NCI-H1694 (cell line): Measurements from ENCODE around the gene NEAT1.
A peak's percentile ranks its signal among the peaks of the same experiment; 100 is the strongest.
"Not testable (repeated sequence)": the region's sequence is repeated elsewhere in the genome, so short reads cannot be mapped to it uniquely, and the experiment has no call there.

ENCODE experiments used
- DNase-seq: peaks from one replicate; lab custom pipeline; 2025; lab: John Stamatoyannopoulos, UW

Gene NEAT1

DNA sequence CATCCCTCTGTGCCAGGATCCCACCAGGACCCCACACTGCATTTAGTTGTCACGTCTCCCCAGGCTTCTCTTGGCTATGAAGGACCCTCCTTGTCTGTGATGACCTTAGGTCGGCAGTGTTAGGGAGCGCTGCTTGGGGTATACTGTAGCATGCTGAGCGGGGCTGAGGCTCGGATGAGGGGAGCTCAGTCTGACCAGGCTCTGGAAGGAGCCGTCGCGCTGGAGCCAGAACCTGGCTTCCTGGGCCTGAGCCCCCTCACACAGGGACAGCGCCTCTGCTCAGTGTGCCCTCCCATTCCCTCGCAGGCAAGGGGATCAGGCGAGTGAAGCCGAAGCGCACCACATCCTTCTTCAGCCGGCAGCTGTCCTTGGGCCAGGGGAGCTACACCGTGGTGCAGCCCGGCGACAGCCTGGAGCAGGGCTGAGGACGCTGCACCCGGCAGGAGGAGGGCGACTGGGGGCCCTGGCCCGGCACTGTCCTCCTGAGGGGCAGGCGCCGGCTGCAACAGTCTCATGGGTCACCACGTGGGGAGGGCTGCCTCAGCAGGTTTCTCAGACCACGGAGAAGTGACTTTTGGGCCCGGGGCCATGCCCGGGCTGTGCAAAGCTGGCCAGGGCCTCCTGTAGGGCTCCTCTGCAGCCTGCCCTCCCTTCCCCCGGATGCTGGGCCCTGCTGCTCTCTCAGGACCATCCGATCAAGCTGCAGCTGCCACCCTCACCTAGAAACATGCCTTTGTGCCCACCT is 11.5 kb upstream of the NEAT1 start:
- no peak for DNase-seq

DNA sequence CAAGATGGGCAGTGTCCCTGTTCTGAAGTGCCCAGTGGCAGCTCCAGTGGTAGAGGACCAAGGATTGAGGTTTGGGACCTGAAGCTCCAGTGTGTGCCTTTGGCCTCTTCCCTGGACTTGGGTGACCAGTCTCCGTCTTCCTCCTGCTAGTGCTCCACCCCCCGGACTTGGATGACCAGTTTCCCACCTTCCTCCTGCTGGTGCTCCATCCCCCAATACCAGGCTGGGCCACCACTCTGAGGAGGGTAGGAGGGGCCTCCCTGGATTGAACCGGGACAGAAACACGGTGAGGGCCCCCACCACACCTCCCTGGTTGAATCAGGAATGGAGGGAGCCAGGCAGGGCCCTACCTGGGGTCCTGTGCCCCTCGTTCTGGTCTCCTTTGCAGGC is 10.9 kb upstream of the NEAT1 start:
- DNase-seq, result no peak

DNA sequence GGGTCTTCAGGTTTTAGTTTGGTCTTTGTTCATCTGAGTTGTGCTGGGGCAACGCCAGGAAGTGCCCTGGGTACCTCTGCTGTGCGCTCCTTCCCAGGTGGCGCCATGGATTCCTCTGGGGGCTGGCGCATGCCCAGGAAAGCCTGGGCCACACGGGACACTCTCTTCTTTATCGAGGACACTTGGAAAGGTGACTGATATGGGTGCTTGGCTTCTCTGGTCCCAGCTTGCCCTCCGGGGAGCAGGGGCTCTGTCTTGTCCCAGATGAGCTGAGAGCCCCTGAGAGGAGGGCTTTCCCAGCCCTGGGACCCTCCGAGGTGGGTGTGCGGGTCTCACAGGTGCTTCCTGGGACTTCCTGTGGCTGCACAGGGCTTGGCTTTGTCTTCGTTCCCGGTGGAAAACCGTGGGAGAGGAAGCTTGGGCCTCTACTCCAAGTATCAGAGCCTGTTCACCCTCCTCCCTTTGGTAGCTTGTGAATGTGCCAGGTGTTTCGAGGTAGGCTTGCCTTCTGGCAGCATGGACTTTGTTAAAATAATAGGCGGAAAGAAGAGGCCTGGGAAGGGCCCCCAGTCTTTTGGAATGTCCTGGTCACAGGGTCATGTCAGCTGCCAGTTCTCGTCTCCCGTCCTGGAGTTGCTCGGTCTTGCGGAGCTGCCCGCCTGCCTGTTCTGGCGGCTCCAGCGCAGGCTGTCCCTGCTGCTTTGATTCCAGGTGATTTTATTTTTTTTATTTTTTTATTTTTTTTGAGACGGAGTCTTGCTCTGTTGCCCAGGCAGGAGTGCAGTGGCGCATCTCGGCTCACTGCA is 10.1 kb upstream of the NEAT1 start:
- DNase-seq, result no peak

DNA sequence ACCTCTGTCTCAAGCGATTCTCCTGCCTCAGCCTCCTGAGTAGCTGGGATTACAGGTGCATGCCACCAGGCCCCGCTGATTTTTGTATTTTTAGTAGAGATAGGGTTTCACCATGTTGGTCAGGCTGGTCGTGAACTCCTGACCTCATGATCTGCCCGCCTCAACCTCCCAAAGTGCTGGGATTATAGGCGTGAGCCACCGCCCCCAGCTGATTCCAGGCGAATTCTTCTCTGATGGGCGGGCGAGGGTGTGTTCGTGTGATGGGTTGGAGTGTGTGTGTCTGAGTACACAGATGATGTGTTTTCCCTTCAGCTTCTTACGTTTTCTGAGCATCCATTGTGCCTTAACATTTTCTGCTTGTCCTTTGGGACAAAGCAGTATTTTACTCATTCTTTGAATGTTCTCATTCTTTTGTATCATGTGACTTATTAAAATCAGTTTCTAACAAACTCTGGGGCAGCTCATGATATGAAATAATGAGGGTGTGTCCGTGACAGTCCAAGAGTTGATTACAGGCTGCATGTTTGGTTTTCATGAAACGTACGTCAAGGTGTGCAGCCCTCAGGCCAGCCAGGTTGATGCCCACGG is 9.4 kb upstream of the NEAT1 start:
- not testable (repeated sequence) for DNase-seq

DNA sequence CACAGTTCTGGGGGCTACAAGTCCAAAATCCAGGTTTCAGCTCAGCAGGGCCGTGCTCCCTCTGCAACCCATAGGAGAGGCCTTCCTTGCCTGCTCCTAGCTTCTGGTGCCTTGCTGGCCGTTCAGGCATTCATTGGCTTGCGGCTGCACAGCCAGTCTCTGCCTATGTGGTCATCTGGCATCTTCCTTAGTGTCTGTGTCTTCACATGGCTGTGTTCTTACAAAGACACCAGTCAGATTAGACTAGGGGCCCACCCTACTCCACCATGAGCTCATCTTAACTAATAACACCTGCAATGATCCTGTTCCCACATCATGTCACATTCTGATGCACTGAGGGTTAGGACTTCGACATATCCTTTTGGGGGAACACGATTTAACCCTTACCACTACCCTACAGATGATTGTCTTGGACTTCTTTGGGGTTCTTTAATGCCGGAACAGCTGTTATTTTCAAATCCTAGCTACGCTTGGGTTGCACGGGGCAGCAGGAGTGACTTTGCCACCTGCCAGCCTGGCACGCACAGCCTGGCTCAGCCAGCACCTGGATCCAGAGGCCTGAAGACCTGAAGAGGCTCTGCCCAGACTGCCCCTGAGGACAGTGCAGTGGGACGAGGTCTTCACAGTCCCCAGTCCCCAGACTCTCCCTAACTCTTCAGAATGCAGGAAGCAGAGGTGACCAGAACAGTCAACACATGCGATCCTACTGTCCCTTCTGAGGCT is 7.7 kb upstream of the NEAT1 start:
- DNase-seq, result no peak

DNA sequence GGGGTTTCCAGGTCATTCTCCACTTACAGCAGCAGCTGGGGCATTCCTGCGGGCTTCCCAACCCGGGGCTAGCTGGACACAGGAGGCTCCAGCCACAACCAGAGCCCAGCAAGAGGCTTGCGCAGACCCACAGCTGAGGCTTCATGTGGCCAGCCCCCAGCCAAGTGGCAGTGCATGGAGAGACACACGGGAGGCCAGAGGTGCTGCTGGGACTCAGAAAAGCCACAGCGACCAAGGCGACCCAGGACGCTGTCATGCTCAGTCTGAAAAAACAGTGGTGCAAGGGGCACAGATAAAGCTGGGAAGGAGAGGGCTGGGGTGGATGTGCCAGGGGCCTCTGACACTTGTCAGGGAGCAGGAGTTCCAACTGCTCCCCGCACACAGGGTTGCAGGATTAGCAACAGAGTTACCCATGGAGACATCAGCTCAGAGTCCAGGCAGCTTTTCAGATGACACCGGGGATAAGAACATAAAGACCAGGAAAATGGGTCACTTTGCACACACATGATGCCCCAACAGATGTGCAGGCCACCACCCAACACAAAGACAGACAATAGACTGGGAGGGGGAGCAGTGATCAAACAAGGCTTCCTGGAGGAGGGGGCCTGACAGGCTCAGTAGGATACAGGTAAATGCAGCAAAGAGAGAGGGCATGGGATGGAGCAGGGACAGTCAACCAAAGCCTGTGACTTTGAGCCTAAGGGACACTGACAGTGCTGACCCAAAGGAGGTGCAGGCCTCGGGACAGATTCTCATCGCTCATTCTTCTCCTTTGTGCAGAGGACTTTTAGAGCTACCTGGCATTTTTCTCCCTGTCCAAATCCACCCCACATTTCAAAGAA is 6.9 kb upstream of the NEAT1 start:
- no peak for DNase-seq

DNA sequence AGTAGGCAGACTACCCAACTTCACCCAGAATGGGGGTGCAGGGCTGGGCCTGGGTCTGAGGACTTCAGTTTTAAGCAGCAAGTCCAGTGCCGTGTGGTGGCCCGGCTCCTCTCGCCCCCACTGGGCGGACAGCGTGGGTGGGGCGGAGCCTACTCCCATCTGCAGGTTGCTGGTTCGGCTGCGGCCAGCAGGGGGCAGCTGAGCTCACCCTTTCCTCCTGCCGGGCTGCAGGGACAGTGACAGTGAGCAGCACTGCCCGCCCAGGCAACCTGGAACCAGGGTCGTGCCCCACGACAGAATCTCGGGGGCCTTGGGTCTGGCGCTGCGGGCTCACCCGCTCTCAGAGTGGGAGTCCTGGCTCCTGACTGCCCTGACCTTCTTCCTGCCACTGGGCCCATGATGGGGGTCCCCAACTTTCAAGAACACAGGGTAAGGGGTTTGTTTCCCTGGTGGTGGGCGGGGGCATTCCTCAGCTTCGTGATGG is 6.2 kb upstream of the NEAT1 start:
- peak; percentile 63 for DNase-seq

DNA sequence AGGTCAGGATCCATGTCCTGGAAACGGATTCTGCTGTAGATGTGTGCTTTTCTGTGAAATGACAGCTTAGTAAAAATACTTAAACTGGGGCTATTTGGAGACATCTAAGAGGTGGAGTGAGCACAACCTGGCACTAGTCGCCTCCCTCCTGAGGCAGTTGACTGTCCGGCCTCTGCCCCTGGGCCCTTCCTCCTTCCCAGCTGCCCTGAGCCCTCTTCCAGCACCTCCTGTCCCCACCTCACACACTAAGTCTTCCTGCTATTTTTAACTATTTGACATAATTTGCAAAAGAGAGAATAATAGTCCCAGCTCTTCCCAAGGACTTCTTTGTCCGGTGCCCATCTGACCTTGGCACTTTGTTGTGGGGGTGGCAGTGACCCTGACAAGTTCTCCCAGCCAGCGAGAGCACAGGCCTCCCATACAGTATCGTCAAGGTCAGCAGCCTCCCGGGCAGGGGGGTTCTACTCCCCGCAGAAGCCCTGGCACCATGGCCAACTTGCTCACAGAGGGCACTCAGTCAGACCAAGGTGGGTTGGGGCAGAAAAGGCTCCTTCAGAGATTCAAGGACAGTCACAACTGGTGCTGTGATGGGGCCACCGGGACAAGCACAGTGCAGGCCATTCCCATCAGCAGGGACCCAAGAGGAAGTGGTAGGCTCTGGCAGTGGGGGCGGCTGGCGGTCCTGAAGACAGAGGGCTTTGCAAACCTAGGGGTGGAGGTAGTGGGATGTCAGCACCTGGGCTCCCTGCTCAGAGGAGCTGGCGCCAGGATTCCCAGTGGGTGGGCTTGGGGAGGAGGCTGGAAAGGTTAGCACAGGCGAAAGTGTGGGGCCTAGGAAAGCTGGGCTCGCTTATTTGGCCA is 5.5 kb upstream of the NEAT1 start:
- no peak for DNase-seq

DNA sequence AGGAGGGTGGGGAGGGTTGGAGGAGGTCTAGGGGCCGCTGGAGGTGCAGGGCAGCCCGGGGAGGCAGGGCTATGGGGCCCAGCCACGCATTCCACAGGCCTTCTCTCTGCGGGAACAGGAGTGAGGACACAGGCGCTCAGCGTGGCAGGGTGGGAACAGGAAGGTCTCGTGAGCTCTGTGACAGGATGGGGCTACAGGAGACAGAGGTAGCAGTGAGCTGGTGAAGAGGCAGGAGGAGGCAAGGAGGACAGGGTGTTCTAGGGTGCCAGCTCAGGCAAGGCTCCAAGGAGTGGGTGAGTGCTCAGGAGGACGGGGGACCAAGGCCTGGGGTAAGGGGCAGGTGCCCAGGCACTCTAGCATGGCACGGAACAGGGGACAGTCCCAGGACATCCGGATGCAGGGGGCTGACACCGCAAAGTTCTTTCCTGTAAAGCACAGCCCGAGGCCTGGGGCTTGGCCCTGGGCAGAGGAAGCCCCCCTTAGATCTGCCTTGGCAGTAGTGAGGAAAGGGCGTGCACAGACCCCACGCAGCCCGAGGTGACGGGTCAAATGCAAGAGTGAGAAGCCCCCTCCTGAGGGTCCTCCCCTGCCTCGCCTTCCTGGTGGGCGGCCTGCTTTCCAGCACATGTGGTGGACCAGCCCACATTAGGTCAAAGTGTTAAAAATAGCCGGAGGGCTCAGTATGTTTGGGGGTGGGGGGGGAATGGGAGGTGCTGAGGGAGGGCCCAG is 4.7 kb upstream of the NEAT1 start:
- DNase-seq, result no peak

DNA sequence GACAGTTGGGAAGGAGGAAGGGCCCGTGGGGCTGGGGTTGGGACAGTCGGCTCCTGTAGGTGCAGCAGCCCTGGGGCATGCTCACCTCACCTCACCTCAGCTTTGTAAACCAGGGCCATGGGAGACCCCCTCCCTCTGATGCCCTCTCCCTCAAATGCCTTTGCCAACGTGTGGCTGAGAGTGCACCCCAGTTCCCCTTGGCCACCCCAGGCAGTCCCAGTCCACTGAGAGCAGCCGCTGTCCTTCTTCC is 4.2 kb upstream of the NEAT1 start:
- DNase-seq, result no peak

DNA sequence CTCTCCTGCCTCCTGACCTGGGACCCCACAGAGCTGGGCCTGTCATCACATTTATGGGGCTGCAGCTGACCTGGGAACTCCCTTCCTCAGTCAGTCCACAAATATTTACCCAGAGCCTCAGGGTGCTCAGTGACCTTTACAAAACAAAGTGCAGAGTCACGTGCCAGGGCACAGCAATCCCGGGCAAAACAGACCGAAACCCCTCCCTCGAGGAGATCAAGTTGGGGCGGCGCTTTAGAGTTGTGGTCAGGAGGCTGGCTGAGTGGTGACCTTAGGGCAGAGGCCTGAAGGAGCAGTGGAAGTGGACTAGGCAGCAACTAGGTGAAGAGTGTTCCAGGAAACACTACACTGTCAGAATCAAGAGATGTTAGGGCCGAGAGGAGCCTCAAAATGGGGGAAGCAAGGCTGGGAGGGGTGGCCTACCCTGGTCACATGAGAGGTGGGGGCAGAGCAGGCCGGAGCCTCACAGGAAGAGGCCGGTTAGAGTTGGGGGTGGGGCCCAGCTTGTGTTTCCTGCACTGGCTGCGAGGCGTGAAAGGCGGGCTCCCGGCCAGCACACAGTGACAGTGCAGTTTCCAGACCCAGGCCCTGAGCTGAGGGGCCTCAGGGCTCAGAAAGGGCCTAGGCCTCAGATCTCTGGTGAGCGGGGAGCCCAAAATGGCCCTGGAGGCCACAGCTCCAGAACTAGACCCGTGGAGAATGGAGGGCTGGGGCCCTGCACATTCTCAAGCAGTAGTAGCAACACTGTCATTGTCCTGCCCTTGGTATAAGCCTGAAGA is 3.7 kb upstream of the NEAT1 start:
- peak; percentile 87 for DNase-seq

DNA sequence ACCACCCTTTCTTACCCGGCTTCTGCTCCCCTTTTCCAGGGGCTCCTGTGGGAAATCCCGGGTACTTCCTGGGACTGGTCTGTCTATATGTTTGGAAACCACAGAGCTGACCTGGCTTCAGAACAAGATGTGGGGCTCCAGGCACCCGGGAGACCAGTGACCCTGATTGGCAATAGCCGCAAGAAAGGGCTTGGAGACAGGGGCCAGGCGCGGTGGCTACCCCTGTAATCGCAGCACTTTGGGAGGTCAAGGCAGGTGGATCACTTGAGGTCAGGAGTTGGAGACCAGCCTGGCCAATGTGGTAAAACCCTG is 3.2 kb upstream of the NEAT1 start:
- no peak for DNase-seq

DNA sequence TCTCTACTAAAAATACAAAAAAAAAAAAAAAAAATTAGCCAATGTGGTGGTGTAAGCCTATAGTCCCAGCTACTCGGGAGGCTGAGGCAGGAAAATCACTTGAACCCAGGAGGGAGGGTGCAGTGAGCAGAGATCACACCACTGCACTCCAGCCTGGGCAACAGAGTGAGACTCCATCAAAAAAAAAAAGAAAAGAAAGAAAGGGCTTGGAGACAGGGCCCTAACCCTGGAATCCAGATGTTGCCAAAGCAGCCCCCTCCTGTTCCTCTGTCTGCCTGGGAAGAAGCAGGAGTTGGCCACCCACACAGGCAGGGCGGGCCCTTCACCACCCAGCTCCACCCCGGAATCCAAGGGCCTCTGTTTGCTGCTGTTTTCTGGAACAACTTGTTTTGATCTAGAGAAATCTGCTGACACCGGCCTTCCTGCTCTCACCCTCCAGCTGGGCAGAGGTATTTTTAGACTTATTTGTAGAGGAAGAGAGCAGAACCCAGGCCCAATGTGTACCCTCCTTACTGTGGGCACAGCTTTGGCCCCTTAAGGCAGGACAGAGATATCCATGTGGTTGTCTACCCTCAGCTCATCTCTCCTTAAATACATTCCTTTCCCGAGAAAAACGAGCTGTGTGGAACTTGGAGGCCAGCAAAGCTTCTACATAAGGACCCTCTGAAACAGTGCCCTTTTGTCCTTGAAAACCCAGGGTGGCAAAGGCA is 2.7 kb upstream of the NEAT1 start:
- peak; percentile 88 for DNase-seq

DNA sequence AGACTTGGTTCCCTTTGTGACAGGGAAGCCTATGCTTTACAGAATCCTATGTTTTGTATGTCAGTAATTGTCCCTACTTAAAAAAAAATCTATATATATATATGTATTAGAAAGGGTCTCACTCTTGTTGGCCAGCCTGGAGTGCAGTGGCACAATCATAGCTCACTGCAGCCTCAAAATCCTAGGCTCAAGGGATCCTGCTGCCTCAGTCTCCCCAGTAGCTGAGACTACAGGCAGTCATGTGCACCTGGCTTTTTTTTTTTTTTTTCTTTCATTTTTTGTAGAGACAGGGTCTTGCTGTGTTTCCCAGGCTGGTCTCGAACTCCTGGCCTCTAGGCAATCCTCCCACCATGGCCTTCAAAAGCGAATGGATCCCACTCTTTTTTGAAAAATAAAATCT is 2.1 kb upstream of the NEAT1 start:
- no peak for DNase-seq

DNA sequence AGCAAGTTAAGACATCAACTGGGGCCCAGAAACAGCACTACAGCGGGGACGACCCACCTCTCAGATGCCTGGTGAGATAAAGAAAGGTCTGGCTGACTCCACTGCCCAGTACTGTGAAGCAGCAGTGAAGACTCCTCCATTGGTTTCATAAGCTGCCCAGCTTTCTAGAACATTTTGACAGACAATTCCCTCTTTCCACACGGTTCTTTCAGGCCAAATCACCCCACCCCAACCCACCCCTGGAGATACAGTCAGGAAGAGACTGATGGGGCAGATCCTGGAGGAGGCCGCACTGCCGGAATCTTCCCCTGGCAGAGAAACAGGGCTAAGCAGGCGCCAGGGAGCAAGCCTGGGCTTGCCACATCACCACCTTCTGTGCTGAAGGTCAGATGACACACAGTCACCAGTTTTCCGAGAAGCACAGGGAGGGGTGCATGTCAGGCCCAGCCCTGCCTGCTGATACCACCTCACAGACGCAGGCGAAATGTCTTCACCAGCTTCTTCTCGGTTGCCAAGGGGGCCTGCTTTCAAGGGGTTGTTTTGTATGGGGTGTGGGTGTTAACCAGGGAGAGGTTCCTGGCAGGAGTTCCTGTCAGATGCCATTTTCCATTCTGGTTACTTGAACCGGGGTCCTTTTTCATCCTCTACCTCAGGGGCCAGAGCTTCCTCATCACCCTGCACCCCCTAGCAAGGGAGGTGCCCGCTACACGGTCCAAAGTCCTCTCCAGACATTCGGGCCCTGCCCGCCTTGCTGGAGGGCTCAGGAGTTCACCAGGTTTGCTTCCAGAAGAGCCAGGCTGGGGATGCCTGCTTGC is 1.4 kb upstream of the NEAT1 start:
- DNase-seq, result peak; percentile 86

DNA sequence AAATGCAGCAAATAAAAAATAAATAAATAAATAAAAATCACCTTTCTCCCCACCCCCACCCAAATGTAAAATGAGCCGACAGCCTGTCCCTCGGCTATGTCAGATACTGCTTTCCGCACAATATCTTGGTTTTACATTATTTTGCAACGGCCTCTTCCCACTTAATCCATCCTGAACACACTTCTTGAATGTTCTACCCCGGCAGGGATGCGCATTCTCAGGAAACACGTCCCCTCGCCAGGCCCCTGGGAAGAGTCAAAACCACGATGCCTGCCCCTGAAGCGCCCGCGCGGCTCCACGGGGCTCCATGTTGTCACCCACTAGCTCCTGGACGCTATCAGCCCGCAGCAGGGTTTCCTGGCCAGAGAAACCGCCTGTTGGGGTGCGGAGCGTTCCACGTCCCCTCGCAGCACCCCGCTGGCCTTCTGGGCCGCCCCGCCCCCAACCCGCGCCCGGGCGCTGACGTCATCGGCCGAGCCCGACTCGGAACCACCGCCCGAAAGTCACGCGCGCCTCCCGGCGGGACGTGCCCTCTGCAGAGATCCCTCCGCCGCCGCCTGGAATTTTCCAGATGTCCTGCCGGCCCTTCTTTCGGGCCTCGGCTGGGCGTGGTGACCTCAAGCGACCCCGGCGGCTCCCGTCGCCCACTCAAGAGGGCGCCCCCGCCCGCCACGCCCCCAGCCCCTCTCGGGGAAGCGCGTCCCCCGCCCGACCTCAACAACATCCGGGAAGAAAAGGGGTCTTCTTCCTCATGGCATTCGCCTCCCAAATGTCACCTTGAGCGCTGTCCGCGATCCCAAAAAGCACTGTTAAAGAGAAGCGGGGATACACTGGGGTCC is 585 bp upstream of the NEAT1 start:
- peak; percentile 70 for DNase-seq
